GM06990 (cell line): ENCODE results near the gene NCAPD3.

ENCODE experiments used
- DNase-seq: peaks from one replicate; pipeline ENCODE4 v3.0.0-alpha.2; 2011; ENCODE audit not compliant: insufficient read length; ENCODE audit errors: extremely low read depth
- H3K27me3 ChIP-seq: replicated peaks from 2 replicates; pipeline ENCODE4 v1.6.0; 2011; ENCODE audit warnings: low read length; ENCODE audit not compliant: control insufficient read depth, insufficient read depth
- H3K36me3 ChIP-seq: 2 replicates; pipeline ENCODE4 v1.5.1; 2011; ENCODE audit warnings: low read length; ENCODE audit not compliant: control insufficient read depth, insufficient read depth
- H3K4me3 ChIP-seq: replicated peaks from 2 replicates; pipeline ENCODE4 v1.5.1; 2011; ENCODE audit warnings: low read depth, mild to moderate bottlenecking, control low read depth, low read length
- CTCF ChIP-seq: IDR thresholded peaks from 2 replicates; pipeline ENCODE4 v1.5.1; 2011; ENCODE audit warnings: low read length, control low read depth, mild to moderate bottlenecking, inconsistent platforms; ENCODE audit not compliant: insufficient read depth, poor library complexity, severe bottlenecking

Gene NCAPD3

GRCh38 chr11:134124660-134125451 is 98.9 kb downstream of the NCAPD3 start:
- H3K36me3 ChIP-seq, result no peaks in the 10 kb centered on the region
- no peak for TF ChIP-seq CTCF
- H3K27me3 ChIP-seq, result no peaks in the 10 kb centered on the region; the same call in 1 of the 2 replicates
- H3K4me3 ChIP-seq, result no peak overlapping the region
- DNase-seq, result no peak

- Histone ChIP-seq H3K4me3 (no peak overlapping the region), H3K27me3 (no peaks in the 10 kb centered on the region; the same call in 1 of the 2 replicates), H3K36me3 (no peaks in the 10 kb centered on the region)
- TF ChIP-seq CTCF, result no peak
- DNase-seq, result no peak
Observed at GRCh38 chr11:134120921-134121526, 102.7 kb downstream of the NCAPD3 start.

- TF ChIP-seq CTCF, result no peak
- Histone ChIP-seq H3K36me3 (no peaks in the 10 kb centered on the region), H3K4me3 (no peak overlapping the region), H3K27me3 (no peaks in the 10 kb centered on the region)
- no peak for DNase-seq
Observed at GRCh38 chr11:134120143-134120850, 103.5 kb downstream of the NCAPD3 start.

GRCh38 chr11:134119094-134119493 is 104.7 kb downstream of the NCAPD3 start:
- no peak for DNase-seq
- Histone ChIP-seq H3K4me3 (no peak overlapping the region), H3K27me3 (no peaks in the 10 kb centered on the region), H3K36me3 (no peaks in the 10 kb centered on the region)
- no peak for TF ChIP-seq CTCF

GRCh38 chr11:134118006-134118405 is 105.8 kb downstream of the NCAPD3 start:
- Histone ChIP-seq H3K27me3 (no peaks in the 10 kb centered on the region), H3K4me3 (no peak overlapping the region), H3K36me3 (no peaks in the 10 kb centered on the region)
- no peak for TF ChIP-seq CTCF
- DNase-seq, result no peak
